Left colon (tissue), 2 donors: Measurements from ENCODE around the gene DNASE1L2. TPM values are rescaled to one million over a fixed set of nuclear protein-coding genes. Genes with fewer than 3 reads are reported as not detected.
"Not testable (repeated sequence)": the region's sequence is repeated elsewhere in the genome, so short reads cannot be mapped to it uniquely, and the experiment has no call there.

Experiments
- ATAC-seq: fragments of 200-7000 bp; cut with Tn5 transposase; one replicate; pipeline ENCODE4 v1.9.1; 2020; ENCODE audit warnings: mild to moderate bottlenecking, moderate library complexity
- DNase-seq, 2 donors: peaks; one replicate each; pipeline ENCODE4 v3.0.0-alpha.2; 2020
- intact Hi-C, 2 donors: fragments of 100-400 bp; cut with DNase I in 1 of 2; cut with micrococcal nuclease in 1 of 2; formaldehyde crosslinking; loops; one replicate each; pipeline versions ENCODE4 v1.11.2 to v1.14.0; 2022; cut with DNase I, micrococcal nuclease
- total RNA-seq, 2 donors: library from RNA; stranded (reverse); fragmentation: NEBNext Ultra II Directional; extraction: Animal tissue kit (Norgen Biotek cat#: 25700); gene quantifications; one replicate each; pipeline ENCODE4 v1.2.1, GENCODE V29; 2021
- donor health status: DM: no; HTN: no; CAD: no.
- donor health status: DM: yes; HTN: yes; CAD: no.

The DNASE1L2 gene
- total RNA-seq, 2 donors from 2014 or later = 0.75 to 0.82 TPM

GRCh38 chr16:2234813-2235170 lies 1.5 kb upstream of the DNASE1L2 start:
- ATAC-seq (no peak), DNase-seq (no peak)
- intact Hi-C loops = no loop called here

DNA sequence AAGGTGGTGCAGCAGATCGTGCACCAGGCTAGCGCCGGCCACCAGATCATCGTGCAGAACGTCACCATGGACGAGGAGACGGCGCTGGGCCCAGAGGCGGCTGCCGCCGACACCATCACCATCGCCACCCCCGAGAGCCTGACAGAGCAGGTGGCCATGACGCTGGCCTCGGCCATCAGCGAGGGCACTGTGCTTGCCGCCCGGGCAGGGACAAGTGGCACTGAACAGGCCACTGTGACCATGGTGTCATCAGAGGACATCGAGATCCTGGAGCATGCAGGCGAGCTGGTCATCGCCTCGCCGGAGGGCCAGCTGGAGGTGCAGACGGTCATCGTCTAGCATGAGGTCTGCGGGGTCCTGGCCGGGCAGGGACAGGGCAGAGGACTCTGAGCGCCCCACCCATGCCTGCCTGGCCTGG lies 1.0 kb upstream of the DNASE1L2 start:
- DNase-seq (no peak), ATAC-seq (no peak)
- intact Hi-C loops = no loop called here

DNA sequence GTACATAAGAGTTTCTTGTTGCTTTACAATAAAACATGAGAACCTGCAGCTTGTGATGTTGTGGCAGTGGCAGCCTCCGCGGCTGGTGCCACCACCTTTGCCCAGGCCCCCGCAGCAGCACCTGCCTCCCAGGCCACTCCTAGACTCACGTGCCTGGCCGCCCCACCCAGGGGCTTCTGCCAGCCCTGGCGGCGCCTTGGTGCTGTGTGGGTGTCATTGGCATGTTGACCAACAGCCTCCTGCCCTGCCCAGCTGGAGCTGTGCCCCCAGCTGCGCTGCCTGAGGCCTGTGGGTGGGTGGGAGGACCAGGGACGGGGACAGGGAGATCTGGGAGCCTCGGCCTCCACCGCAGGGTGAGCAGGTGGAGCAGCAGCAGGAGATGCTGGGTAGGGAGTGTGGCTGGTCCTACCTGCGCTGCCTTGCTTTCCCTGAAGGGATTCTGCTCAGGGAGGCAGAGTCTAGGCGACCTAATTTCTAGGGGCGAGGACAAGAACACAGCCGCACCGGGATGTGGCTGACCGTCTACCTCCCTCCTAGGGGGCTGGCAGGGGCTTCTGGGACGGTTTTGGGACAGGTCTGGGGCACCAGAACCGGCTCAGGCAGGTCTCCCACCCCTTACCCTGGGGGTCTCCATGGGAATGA lies 428 bp upstream of the DNASE1L2 start:
- ATAC-seq (peak; percentile 39), DNase-seq (no peak)
- intact Hi-C loops = no loop called here

- intact Hi-C loops = no loop called here
- no peak for DNase-seq
- ATAC-seq = peak; percentile 0
Observed at GRCh38 chr16:2237102-2237482, 848 bp downstream of the DNASE1L2 start.

DNA sequence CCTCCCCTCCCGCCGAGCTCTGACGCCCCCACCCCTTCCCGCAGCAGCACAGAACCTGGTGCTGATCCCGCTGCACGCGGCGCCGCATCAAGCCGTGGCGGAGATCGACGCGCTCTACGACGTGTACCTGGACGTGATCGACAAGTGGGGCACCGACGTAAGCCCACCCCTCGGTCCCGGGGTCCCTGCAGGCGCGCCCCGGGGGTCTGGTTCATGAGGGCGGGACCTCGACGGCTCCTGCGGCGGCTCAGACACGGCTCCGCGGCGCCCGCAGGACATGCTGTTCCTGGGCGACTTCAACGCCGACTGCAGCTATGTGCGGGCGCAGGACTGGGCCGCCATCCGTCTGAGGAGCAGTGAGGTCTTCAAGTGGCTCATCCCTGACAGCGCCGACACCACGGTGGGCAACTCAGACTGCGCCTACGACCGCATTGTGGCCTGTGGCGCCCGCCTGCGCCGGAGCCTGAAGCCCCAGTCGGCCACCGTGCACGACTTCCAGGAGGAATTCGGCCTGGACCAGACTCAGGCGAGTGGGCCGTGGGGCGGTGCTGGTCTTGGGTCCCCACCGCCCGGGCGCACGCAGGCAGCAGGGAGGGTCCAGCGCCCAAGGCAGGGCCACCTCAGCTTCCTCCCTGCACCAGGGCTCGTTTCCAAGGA lies 1.4 kb downstream of the DNASE1L2 start:
- ATAC-seq (peak; percentile 27), DNase-seq (peak in 1 of 2 donors; percentile 30)
- intact Hi-C loops = no loop called here

DNA sequence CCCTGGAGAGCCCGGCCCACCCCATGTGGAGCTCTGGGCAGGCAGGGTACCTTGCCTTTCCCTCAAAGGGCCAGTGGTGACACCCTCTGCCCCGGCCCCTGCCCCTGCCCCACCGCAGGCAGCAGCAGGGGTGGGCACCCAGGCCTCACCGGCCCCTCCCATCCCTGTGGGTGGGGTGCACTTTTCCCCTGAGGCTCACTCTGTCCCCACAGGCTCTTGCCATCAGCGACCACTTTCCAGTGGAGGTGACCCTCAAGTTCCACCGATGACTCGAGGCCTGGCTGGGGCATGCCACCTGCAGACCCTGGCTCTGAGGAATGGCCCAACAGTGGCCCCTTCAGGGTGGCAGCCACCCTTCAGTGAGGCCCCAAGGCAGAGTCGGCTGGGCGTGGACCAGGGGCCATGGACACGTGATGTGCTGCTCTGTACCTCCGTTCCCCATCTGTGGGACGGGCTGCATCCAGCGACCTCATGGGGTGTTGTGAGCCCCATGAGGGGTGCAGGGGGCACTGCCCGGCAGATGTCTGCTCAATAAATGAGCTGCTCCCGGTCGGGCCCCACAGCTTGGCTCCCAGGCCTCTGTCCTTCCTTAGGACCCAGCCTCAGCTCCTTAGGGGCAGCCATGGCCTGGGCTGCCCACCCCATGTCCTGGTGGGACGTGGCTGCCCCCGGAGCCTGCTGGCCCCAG lies 2.0 kb downstream of the DNASE1L2 start:
- DNase-seq (no peak), ATAC-seq (peak; percentile 26)
- intact Hi-C loops = no loop called here

DNA sequence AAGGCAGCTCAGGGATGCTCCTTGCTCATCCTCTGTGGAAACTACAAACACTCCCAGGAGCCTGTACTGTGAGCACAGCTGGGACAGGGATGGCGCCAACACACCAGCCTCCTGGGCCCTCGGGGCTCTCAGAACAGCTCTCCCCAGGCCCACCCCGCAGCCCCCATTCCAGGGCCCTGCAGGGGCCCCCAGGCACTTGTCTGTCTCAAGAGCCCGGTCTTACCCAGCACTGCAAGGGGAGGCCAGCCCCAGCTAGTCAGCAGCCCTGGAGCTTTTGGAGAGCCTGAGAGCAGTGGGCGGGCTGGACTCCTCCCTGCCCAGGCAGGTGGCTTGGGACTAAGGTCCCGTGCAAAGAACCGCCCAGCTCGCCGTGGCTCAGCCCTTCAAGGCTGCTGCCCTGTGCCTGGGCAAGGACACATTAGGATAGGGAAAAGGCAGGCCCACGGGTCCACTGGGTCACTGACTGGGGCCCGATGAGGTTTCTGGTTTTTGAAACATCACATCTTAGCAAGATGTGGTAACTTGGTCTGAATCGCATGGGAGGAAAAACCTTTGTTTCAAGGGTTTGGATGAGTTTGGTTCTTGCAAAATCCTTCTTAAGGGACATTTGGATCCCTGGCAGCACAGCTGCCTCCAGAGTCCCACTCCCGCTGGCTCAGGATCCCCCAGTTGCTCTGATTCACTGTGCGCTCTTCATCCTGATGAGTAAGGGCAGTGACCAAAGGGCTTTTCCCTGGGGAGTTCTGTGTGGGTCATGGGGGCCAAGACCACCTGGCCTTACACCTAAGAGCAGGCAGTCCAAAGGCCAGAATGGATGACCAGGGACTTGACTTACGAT lies 2.8 kb downstream of the DNASE1L2 start:
- intact Hi-C loops = no loop called here
- DNase-seq (no peak), ATAC-seq (peak; percentile 36)

- intact Hi-C loops, DNase-seq, ATAC-seq: not testable (repeated sequence)
Observed at GRCh38 chr16:2240331-2240730, 4.1 kb downstream of the DNASE1L2 start.

DNA sequence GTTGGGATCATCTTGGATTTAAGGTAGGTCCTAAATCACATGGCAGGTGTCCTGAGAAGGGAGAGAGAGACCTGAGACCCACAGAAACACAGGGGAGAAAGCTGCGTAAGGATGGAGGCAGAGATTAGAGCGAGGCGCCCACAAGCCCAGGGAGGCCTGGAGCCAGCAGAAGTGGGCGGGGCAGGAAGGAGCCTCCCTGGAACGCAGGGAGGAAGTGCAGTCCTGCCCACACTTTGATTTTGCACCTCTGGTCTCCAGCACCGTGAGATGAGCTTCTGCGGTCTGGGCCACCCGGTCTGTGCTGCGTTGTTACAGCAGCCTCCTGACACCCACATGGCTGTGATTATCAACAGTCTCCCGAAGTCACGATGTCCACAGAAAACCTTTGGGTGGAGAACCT lies 6.4 kb downstream of the DNASE1L2 start:
- no peak for DNase-seq
- intact Hi-C loops = no loop called here
- peak; percentile 30 for ATAC-seq

DNA sequence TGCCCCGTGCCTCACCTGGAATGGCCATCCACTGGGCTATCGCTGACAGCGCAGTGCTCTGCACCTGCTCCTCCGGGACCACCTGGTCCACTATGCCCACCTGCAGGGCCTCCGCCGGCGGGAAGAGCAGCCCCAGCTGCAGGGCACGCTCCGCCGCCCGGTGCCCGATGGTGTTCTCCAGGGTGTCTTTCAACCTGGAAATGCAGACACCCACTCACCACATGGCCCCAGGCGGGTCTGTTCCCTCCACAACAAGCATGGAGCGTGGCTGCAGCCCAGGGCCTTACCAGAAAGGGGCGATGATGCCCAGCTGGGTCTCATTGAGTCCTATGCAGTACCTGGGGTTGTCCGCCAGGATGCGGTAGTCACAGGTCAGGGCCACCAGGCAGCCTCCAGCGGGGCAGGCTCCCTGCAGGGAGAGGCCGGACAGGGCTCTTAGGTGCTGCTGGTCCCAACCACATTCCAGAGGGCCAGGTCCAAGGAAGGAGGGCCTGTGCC lies 6.8 kb downstream of the DNASE1L2 start:
- intact Hi-C loops = no loop called here
- DNase-seq (no peak), ATAC-seq (no peak)

- ATAC-seq (no peak), DNase-seq (no peak)
- intact Hi-C loops = no loop called here
Observed at GRCh38 chr16:2243781-2244180, 7.5 kb downstream of the DNASE1L2 start.

DNA sequence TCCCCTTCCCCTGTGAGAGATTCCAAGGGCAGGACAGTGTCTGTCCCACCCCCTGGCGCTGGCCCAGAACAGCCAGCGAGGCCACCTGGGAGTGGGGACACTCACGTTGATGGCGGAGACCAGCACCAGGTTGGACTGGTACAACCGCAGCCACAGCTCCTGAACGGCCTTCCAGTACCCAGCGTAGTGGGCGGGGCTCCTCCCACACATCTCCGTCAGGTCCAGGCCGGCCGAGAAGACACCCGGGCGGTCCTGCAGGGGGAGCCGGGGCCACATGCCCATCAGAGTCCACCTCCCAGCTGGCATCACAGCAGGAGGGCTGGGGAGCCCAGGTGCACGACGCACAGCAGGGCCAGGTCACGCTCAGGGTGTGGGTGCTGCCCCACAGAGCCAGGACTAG lies 8.1 kb downstream of the DNASE1L2 start:
- intact Hi-C loops = no loop called here

DNA sequence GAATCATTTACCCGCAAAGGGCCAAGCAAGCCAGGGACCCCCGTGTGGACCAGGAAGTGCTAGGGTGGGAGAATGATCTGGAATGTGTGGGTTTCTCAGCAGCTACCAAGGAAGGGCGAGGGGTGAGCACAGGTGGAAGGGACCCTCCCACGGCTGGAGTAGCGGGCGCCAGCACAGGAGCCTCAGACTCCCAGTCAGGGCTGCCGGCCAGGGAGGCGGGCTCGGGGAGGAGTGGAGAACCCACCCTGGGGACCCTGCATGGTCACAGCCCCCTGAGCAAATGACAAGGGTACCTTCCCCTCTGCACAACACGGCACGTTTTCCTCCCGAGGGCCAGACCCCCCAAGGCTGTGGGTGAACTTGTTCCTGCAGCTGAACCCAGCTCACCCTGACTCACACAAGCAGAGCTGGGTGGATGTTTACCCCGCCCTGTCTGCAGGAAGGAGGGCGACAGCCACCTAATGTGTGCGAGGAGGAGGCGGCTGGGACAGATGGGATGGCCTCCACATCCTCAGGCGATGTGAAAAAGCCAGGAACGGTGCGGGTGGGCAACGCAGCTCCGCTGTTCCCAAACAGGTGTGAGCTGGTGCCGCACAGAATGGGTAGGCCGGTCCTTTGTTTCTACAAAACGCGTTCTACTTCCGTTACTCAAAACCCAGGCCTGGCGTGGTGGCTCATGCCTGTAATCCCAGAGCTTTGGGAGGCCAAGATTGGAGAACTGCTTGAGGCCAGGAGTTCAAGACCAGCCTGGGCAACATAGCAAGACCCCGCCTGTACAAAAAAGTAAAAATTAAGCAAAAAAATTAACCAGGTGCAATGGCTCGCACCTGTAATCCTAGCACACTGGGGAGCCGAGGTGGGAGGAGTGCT lies 8.9 kb downstream of the DNASE1L2 start:
- ATAC-seq (no peak), DNase-seq (no peak)
- intact Hi-C loops = no loop called here

More for the DNA sequence above, 8.1 kb downstream of the DNASE1L2 start:
- DNase-seq (no peak), ATAC-seq (peak; percentile 3)

DNA sequence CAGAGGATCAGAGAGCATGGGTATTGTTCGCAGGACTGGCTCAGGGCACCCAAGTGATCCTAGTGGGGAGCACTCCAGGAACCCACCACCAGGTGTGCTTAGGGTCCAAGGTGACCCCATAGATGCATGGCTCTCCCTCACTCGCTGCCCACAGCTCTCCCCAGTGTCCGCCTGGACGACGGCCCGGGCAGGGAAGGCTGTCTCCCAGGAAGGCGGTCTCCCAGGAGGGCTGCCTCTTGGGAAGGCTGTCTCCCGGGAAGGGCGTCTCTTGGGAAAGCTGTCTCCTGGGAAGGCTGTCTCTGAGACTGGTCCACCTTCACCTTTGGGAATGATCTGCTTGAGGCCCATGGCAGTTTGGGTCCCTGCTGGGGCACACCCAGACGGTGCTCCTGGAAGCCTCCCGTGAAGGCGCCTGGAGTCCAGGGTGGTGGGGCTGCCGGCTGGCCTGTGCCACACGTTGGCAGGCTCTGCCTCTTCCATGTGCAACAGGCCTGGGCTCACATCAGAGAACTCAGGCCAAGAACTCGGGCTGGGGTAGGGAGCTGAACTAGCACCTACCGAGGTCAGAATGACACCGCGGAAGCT lies 10.1 kb downstream of the DNASE1L2 start:
- no peak for ATAC-seq
- intact Hi-C loops = no loop called here
- DNase-seq = no peak

DNA sequence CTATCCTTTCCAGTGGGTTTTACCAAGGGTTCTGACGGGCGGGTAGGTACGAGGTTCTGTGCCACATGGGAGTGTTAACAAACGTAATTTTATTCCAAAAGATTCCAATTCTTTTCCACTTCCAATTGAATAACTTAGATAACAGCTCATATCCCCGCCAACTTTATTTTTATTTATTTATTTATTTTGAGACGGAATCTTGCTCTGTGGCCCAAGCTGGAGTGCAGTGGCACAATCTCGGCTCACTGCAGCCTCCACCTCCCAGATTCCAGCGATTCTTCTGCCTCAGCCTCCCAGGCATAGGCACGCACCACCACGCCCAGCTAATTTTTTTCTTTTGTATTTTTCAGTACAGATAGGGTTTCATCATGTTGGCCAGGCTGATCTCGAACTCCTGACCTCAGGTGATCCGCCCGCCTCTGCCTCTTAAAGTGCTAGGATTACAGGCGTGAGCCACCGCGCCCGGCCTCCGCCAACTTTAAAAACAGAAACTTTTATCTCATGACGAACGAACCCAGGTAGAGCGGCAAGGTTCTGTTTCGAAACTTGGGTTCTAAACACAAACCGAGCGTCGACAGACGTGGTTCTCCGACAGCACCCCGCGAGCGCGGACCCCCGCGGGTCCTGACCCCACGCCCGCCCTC lies 14.5 kb downstream of the DNASE1L2 start:
- ATAC-seq = peak; percentile 36
- intact Hi-C loops = no loop called here
- DNase-seq = peak in 1 of 2 donors; percentile 71

GRCh38 chr16:2251296-2252111 lies 15.3 kb downstream of the DNASE1L2 start, which contains the start of gene ECI1:
TSS of gene ECI1 (minus strand) at chr16:2251587. CDS start at chr16:2251566, 21 bp downstream.
- intact Hi-C loops = no loop called here

DNA sequence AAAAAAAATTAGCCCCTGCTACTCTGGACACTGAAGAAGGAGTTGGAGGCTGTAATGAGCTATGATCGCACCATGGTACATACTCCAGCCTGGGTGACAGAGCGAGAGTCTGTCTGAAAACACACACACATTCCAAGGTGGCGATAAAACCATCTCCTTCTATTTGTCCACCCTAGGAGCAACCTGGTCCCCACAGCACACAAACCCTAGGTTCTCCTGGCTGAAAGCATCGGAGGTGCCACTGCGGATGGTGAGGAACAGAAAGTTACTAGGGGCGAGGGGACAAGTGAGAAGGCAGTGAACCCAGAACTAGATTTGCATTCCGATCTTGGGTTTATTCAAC lies 16.5 kb downstream of the DNASE1L2 start:
- intact Hi-C loops = no loop called here
- DNase-seq (no peak), ATAC-seq (no peak)

More at GRCh38 chr16:2251296-2252111, 15.3 kb downstream of the DNASE1L2 start, which contains the start of gene ECI1:
- ATAC-seq (peak; percentile 94), DNase-seq (peak; percentile 96 to 98)
